Fibroblast of lung (primary cell): ENCODE measurements around the gene CR2. TPM values are rescaled to one million over a fixed set of nuclear protein-coding genes. Genes with fewer than 3 reads are reported as not detected.

Experiments
- DNase-seq, 2 donors: peaks; one replicate each; pipeline versions ENCODE4 v3.0.0 to v3.0.0-alpha.2; 2010; ENCODE audit warnings: low read depth in 2 of 2
- H2AFZ ChIP-seq: 2 replicates; pipeline ENCODE4 v1.5.1; 2012; ENCODE audit warnings: low read length, control low read depth, inconsistent platforms
- H3K27ac ChIP-seq: 2 replicates; pipeline ENCODE4 v1.5.1; 2011; ENCODE audit warnings: low read length, control low read depth; ENCODE audit not compliant: insufficient read depth
- H3K27me3 ChIP-seq: 2 replicates; pipeline ENCODE4 v1.5.1; 2011; ENCODE audit warnings: mild to moderate bottlenecking, low read length; ENCODE audit not compliant: control insufficient read depth, insufficient read depth
- H3K36me3 ChIP-seq: 2 replicates; pipeline ENCODE4 v1.5.1; 2011; ENCODE audit warnings: low read length; ENCODE audit not compliant: control insufficient read depth, insufficient read depth
- H3K4me1 ChIP-seq: 2 replicates; pipeline ENCODE4 v1.5.1; 2011; ENCODE audit warnings: low read length; ENCODE audit not compliant: control insufficient read depth, insufficient read depth; ENCODE audit errors: extremely low read depth
- H3K4me2 ChIP-seq: 2 replicates; pipeline ENCODE4 v1.5.1; 2011; ENCODE audit warnings: low read length, control low read depth; ENCODE audit not compliant: insufficient read depth; ENCODE audit errors: extremely low read depth
- H3K4me3 ChIP-seq, 4 experiments: fragments of 200-600 bp in 1 of 4; sonication (generic) in 1 of 4; replicated peaks in 1 of 4; 2 replicates each; pipeline ENCODE4 v1.5.1; 2011 to 2016; ENCODE audit warnings: low read length in 4 of 4, low read depth in 3 of 4, mild to moderate bottlenecking in 3 of 4, control low read depth in 2 of 4, inconsistent platforms in 1 of 4, mixed read lengths in 1 of 4; ENCODE audit not compliant: insufficient read depth in 1 of 4; ENCODE audit errors: control extremely low read depth in 1 of 4
- H3K79me2 ChIP-seq: 2 replicates; pipeline ENCODE4 v1.5.1; 2012; ENCODE audit warnings: mild to moderate bottlenecking, low read length, inconsistent platforms; ENCODE audit not compliant: control insufficient read depth, insufficient read depth
- H3K9ac ChIP-seq: 2 replicates; pipeline ENCODE4 v1.5.1; 2011; ENCODE audit warnings: mild to moderate bottlenecking, low read length, control low read depth; ENCODE audit not compliant: insufficient read depth
- H3K9me3 ChIP-seq: 2 replicates; pipeline ENCODE4 v1.5.1; 2012; ENCODE audit warnings: low read depth, low read length; ENCODE audit not compliant: control insufficient read depth, insufficient read depth
- H4K20me1 ChIP-seq: 2 replicates; pipeline ENCODE4 v1.5.1; 2011; ENCODE audit warnings: low read length; ENCODE audit not compliant: control insufficient read depth, insufficient read depth; ENCODE audit errors: extremely low read depth
- EZH2 ChIP-seq: IDR thresholded peaks from 2 replicates; pipeline ENCODE4 v1.5.1; 2012; ENCODE audit warnings: low read length, control low read depth, mild to moderate bottlenecking; ENCODE audit errors: missing control alignments
- polyA plus RNA-seq, 2 donors: library from polyadenylated mRNA; depleted of rRNA in 1 of 2; stranded (reverse) in 1 of 2; unstranded in 1 of 2; fragments of >200 nt; gene quantifications; 2 replicates each; pipeline ENCODE4 v1.2.1, GENCODE V29; 2011 to 2012; ENCODE audit warnings: missing spikeins in 1 of 2
- total RNA-seq: library from RNA; depleted of rRNA; stranded (reverse); fragments of >200 nt; gene quantifications from 2 replicates; pipeline ENCODE4 v1.2.1, GENCODE V29; 2014
- TF ChIP-seq, protein P1 (sequence below), 2 donors: IDR thresholded peaks in 1 of 2; conservative IDR thresholded peaks in 1 of 2; 1 replicate in 1 of 2; 2 replicates in 1 of 2; pipeline ENCODE4 v1.5.1; 2011 to 2012; ENCODE audit warnings: low read length in 2 of 2, control low read depth in 1 of 2, inconsistent platforms in 1 of 2, low read depth in 1 of 2, mild to moderate bottlenecking in 1 of 2

Gene CR2
- total and polyA plus RNA-seq, 2 donors (not counting 1 experiment from before 2014, with no cell fraction given), result not detected

DNA sequence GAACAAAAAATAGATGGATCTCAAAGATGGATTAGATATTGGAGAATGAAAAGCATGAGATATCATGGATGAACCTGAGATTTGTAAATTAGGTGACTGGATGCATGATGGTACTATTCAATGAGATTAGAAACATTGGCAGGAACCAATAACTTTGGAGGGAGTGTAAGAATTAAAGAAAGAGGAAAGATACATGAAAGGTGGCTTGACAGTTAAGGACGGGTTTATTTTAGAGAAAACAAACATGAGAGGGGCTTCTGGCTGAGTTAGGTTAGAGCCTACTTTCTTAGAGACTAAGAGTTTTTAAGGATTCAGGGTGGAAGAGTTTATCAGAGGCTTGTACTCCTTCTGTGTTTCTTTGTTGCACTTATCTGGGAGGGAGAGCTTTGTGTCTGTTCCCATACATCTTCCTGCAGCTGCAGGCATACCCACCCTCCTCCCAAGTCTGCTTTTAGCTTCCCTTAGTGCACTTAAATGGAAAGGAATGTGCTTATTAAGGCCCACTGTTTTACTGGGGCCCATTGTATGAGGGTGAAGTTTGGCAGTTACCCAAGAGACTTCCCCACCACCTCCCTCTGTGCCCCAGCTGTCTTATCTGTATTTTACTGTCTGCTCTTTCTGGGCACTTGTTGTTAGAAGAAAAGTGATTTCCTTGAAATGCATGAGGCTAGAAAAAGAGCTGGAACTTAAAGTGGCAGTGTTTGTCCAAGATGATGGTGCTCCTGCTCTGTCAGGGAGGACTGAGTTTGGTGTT, 26.1 kb upstream of the CR2 start:
- Histone ChIP-seq H2AFZ (no peak overlapping the region), H3K4me2 (no peak overlapping the region), H4K20me1 (no peaks in the 10 kb centered on the region), H3K27me3 (no peaks in the 10 kb centered on the region), H3K9ac (no peak overlapping the region), H3K27ac (no peak overlapping the region), H3K4me3 (no peak overlapping the region), H3K36me3 (no peaks in the 10 kb centered on the region), H3K4me1 (no peaks in the 10 kb centered on the region), H3K9me3 (no peaks in the 10 kb centered on the region), H3K79me2 (no peaks in the 10 kb centered on the region)
- DNase-seq, result no peak
- TF ChIP-seq, protein P1, sequence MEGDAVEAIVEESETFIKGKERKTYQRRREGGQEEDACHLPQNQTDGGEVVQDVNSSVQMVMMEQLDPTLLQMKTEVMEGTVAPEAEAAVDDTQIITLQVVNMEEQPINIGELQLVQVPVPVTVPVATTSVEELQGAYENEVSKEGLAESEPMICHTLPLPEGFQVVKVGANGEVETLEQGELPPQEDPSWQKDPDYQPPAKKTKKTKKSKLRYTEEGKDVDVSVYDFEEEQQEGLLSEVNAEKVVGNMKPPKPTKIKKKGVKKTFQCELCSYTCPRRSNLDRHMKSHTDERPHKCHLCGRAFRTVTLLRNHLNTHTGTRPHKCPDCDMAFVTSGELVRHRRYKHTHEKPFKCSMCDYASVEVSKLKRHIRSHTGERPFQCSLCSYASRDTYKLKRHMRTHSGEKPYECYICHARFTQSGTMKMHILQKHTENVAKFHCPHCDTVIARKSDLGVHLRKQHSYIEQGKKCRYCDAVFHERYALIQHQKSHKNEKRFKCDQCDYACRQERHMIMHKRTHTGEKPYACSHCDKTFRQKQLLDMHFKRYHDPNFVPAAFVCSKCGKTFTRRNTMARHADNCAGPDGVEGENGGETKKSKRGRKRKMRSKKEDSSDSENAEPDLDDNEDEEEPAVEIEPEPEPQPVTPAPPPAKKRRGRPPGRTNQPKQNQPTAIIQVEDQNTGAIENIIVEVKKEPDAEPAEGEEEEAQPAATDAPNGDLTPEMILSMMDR (conservative IDR thresholded peaks at IDR 0.05 in 1 of 2, IDR thresholded peaks at IDR 0.05 in 1 of 2; ENCODE audit: low read depth in 1 of 2, low read length in 2 of 2), result no peak
- TF ChIP-seq EZH2, result no peak

- H3K4me1 ChIP-seq, result no peaks in the 10 kb centered on the region
- H3K9me3 ChIP-seq, result no peaks in the 10 kb centered on the region
- no peak overlapping the region for H3K9ac ChIP-seq
- no peak overlapping the region for H3K4me2 ChIP-seq
- H3K27ac ChIP-seq, result no peak overlapping the region
- DNase-seq, result no peak
- H3K79me2 ChIP-seq, result no peaks in the 10 kb centered on the region
- no peaks in the 10 kb centered on the region for H4K20me1 ChIP-seq
- no peaks in the 10 kb centered on the region for H3K27me3 ChIP-seq
- no peak overlapping the region for H3K4me3 ChIP-seq
- no peak overlapping the region for H2AFZ ChIP-seq
- TF ChIP-seq, protein P1 (conservative IDR thresholded peaks at IDR 0.05 in 1 of 2, IDR thresholded peaks at IDR 0.05 in 1 of 2; ENCODE audit: low read depth in 1 of 2, low read length in 2 of 2), result no peak
- TF ChIP-seq EZH2, result no peak
- no peaks in the 10 kb centered on the region for H3K36me3 ChIP-seq
Observed at GRCh38 chr1:207428783-207429182, 25.3 kb upstream of the CR2 start.

DNA sequence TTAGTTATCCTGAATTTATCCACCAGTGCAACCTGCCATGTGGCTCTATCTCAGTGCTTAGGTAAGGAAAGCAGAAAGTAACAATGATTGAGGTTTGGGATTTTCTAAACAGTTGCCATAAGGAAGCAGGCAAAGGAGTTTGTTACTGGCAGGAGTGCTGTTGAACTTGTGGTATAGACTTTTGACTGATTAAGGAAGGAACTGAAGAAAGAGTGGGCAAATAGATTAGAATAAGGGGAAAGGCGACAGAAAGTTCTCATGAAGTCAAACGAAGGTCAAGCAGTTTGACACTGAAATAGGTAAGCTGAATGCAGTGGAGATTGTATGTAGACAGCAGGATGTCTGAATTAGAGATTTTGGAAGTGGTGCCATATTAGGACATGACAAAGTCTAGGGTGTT, 24.2 kb upstream of the CR2 start:
- Histone ChIP-seq H3K9ac (no peak overlapping the region), H3K4me1 (no peaks in the 10 kb centered on the region), H4K20me1 (no peaks in the 10 kb centered on the region), H3K4me3 (no peak overlapping the region), H2AFZ (no peak overlapping the region), H3K9me3 (no peaks in the 10 kb centered on the region), H3K4me2 (no peak overlapping the region), H3K36me3 (no peaks in the 10 kb centered on the region), H3K27me3 (no peaks in the 10 kb centered on the region), H3K79me2 (no peaks in the 10 kb centered on the region), H3K27ac (no peak overlapping the region)
- DNase-seq, result no peak
- TF ChIP-seq, protein P1 (conservative IDR thresholded peaks at IDR 0.05 in 1 of 2, IDR thresholded peaks at IDR 0.05 in 1 of 2; ENCODE audit: low read depth in 1 of 2, low read length in 2 of 2), result no peak
- no peak for TF ChIP-seq EZH2
